NCI-H146 (cell line): Measurements from ENCODE around the gene PGS1.

Experiments used
- DNase-seq: peaks from one replicate; lab custom pipeline; 2025; lab: John Stamatoyannopoulos, UW

The PGS1 gene

DNA sequence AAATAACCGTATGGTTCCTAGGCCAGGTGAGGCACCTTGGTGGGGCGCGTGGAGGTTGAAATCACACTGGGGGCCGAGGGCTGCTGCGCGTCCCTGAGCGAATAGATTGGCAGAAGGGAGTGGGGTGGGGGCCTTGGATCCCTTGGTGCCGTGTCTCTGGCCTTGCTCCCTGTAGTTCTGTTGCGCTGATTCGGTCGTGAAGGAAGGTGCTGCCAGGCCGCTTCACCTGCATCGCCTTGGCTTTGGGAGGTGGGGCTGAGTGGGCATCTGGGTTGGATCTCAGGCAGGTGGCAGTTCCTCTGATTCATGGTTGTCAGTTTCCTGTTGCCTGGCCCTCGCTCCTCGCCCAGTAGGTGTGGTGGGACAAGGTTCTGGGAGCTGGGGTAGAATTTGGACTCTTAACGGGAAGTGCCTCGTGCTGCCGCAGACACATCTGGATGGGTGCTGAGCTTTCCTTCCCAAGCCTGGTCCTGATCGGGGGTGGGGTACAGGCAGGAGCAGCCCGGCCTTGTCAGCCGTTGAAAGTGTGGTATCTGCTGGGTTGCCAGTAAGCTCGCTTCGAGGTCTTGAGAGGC lies 30.1 kb downstream of the PGS1 start:
- DNase-seq = no peak

DNA sequence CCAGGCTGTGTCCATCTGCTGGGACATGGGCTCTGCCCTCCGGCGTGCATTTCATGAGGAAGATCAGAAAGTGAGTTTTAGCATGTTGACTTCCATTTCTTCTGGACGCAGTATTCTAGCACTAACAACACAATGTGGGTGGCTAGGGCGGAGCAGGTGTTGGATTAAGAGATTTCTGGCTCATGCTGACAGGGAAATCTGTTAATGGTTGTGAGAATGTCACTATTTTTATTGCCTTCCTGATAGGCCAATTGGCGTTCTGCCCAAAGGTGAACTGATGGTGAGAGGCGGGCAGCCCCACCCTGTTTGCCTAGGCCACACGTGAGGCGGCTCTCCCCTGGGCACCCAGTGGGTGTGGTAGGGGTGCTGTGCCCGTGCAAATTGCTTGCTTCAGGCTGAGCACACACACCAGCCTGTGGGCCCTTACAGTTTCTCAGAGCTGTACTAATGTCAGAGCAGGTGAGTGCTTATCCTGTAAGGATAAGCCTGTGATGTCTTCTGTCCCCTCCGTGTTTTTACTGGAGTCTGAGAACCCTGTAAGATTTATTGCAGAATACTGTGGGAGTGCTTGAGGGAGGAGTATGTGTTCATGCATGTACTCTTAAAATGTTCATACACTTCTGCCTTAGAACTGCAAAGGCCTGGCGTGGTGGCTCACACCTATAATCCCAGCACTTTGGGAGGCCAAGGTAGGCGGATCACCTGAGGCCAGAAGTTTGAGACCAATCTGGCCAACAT lies 30.9 kb downstream of the PGS1 start:
- peak; percentile 91 for DNase-seq

DNA sequence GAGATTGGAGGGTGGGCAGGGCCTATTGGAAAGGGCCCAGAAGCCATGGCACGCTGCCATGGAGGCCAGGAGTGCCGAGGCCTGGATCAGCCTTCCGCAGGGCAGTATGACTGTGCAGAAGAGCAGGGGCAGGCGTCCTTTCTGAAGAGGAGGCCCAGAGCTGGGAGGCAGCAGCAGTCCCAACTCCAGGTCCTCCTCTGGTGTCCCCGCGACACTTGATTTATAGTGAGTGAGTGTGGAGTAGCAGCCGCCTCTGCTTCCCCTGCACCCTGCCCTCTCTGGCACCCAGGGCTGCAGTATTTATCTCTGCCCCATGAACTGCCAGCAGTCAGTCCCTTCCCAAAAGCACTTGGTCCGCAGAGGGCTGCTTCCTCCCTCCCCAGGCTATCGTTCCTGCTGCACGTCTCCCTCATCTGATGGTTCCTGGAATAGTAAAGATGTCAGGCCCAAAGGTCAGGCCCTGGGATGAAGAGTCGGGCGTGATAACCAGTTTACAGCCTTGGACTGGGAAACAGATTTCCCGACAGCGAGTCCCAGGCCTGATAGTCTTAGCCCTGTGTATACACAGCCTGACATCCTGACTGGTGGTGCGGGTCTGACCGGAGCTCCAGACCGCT lies 32.9 kb downstream of the PGS1 start:
- DNase-seq = no peak

DNA sequence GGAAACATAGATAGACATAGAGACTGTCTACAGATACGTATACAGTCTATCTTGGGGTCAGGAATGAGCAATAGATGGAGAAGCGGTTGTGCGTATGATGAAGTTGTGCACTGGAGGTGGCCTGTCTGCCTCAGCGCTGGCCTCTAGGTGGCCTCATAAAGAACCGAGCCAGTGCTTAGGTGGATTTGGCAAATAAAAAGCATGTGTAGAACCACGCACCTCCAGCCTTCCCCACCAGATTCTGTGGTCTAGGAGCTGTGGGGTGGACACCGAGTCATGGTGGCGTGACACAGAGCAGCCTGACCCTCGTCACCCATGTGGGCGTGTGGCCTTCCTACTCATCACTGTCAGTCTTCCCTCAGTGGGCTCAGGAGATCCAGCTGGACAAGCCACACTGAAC lies 34.0 kb downstream of the PGS1 start:
- peak; percentile 25 for DNase-seq

DNA sequence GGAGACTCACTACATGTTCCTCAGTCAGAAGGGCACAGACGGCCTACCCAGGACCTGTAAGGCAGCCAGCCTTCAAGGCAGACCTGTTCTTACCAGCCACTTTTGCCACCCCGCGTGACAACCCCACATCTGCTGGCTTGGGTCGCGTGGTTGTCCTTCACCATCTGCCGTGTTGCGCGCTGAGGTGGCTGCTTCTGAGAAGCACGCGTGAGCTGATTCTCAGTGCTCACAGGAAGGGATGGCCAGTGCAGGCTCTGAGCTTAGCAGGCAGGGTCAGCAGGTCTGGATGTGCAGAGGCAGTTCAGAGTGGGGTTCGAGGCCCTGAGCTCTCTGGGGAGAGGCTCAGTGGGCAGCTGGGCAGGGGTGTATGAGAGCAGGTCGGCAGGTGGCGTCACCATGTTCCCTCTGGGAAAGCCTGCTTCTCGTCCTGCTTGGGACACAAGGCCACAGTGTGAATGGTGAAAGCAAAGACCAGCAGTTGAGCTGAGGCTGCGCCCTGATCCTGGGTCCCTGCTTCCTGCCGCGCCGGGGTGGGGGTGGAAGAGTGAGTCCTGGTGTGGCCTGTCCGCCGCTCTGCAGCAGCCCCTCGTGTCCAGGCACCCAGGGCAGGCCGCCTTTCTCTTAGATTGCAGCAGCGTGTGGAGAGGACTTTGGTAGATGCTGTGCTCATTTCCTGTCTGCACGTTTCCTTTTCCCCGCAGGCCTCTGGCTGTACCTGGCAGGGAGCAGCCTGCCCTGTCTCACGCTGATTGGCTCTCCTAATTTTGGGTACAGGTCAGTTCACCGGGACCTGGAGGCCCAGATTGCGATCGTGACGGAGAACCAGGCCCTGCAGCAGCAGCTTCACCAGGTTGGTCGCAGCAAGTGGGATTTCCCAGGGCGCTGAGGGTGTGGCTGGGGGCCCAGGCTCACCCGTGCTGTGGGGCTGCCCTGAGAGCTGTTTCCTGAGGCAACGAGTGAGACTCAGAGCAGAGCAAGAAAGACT lies 36.0 kb downstream of the PGS1 start:
- no peak for DNase-seq

DNA sequence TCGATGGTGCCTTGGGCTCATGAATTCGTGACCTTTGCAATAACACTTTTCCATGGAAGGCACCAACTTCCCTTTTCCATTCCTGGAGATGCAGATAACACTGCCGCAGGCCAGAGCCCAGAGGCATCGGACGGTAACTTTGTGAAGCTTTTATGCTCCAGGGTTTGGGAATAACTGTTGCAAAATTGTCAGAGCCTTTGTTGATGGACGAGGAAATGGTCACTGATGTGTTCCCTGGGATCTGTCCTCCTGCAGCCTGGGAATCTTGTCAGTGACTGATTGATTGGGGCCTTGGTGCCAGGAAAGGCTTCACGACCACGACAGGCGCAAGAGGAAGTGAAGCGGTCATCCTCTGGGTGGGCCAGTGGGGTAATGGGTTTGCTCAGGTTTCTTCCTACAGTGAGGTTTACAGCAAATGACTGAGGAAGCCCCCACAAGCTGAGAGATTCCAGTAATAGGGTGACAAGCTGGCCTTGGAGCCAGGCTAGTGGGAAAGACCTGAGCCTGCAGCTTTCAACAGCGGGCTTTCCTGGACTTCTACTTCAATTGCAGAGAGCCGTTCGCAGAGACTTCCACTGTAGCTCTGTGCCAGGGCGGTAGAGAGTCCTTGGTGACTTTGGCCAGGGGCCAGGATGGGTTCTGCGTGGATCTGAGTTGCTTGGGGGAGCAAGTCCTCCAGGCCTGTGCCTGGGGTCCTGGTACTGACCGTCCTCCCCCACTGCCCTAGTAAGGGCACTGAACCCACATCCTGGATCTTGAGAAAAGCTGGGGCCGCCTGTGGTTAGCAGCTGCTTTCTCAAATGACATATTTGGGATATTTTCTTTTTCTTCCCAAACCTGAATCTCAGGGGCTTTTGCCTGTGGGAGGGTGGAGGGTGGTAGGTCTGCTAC lies 37.6 kb downstream of the PGS1 start:
- no peak for DNase-seq

DNA sequence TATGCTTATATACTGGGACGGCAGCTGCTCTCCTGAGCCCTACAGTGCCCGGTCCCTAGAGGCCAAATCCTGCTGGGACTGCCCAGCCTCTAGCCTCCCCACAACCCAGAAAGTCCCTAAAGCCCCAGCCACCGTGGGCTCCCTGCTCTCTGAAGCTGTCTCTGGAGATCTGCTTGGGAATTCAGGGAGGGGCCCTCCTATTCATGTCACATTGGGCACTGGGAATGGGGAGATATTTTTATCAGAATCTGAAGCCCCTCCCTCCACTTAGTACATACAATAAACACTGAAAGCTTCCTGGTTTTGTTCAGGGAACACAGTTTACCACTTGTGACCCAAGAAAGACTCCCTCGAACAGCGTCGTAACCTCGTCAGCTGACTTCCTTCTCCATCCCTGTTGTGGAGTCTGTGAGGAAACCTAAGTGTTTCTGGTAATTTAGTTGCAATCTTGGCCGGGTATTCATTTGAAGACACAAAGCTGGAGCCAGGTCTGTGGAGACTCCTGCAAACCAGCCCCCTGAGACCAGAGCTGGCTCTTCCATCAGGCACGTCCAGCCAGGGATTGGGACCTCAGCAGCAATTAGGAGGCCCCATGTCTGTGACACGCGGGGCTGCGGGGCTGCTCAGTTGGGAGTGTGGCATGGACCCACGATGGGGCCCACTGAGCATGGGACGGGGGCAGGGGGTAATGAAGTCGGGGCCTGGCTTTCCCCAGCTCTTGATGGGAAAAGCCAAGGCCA lies 38.5 kb downstream of the PGS1 start:
- no peak for DNase-seq

DNA sequence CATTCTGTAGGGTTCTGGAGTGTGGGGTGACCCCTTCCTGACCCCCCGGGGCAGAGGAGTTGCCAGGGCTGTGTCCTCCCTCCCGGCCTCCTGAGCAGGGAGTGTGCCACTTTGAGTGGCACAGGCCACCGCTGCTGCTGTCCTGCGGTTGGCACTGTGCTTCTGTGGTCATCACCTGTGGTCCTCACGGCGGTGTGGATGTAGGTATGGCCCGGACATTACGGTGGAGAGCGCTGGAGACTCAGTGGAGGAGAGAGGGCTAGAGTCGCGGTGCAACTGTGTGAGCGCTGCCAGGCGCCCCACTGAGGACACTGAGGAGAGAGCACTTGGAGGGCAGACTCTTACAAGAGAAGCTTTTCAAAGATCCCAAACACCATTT lies 39.1 kb downstream of the PGS1 start:
- no peak for DNase-seq

DNA sequence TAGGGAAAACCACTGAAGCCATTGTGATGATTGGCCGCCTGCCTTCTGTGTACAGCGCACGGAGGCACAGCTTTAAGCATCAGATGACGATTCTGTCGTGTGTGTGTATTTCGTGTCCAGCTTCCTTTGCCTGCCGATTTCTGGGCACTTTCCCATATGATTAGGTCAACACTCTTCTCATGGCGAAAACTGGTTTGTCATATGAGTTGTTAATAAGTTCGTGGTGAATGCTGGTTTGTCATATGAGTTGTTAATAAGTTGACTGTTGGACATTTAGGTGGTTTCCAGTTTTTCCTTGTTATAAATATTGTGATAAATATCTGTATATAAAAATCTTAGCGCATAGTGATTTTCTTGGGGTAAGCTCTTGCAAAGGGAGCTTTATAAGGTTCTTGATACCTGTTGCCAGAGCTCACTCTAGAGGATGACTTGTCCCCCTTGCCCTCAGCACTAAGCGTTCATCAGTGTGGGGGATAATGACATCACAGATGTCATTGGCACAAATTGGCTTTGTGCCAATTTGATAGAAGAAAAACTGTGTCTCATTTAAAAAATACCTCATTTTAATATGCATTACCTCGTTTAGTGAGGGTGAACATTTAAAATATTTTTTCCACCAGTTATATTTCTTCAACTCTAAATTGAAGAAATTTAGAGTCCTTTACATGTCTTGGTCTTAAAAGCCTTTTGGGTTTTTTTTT lies 40.0 kb downstream of the PGS1 start:
- DNase-seq = no peak

DNA sequence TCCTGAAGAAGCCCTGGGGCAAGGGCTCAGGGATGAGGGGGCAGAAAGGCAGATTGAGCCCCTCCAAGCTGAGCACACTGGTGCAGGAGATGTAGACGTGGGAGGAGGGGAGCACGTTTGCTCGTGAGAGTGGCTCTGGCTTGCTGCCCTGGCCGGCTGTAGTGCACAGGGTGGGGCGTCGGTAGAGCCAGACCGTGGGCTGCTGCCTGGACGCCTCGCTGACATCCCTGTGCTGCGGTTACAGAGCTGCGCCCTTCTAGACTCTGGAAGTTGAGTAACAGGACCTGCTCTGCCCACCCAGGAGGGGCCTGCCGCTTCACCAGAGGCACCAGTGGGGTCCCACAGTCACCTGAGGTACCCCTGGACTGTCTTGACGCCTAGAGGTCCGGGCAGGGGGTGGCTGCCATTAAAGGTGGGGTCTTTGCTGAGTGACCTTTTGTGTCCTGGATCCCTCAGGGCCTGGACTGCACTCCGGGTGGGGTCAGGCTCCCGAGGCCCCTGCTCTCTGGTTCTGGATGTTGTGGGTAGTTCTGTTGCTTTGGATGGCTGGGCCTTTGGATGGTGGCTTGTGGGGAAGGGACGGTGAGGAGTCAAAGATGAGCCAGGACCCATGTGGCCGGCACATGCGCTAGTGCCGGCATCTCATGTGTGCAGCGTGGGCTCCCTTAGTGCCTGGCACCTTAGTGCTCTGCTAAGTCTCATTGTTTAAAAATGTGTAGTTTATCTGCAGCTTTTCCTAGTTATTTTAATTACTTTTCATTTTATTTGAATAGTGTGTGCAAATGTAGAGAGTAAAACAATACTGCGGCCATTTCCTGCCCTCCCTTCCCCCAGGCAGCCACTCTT lies 41.7 kb downstream of the PGS1 start:
- DNase-seq = no peak

DNA sequence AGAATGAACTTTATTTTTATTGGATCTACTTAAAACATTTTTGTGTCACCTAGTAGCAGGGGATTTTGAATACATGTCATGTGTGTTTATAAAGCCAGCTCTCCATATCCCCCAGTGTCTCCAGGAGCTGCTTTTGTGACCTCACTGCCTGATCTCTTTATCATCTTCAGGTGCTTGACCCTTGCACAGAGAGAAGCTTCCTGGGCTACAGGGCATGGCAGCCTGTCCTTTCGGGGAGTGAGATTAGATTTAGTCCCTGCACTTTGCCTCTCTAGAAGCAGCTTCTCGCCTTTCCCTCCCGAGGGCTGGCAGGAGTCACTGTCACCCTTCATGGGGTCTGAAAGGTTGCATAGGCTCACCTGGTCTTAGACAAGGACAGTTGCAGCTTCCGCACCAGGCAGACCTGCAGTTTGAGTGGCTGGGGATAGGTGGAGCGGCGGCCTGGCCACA lies 42.7 kb downstream of the PGS1 start:
- DNase-seq = no peak

DNA sequence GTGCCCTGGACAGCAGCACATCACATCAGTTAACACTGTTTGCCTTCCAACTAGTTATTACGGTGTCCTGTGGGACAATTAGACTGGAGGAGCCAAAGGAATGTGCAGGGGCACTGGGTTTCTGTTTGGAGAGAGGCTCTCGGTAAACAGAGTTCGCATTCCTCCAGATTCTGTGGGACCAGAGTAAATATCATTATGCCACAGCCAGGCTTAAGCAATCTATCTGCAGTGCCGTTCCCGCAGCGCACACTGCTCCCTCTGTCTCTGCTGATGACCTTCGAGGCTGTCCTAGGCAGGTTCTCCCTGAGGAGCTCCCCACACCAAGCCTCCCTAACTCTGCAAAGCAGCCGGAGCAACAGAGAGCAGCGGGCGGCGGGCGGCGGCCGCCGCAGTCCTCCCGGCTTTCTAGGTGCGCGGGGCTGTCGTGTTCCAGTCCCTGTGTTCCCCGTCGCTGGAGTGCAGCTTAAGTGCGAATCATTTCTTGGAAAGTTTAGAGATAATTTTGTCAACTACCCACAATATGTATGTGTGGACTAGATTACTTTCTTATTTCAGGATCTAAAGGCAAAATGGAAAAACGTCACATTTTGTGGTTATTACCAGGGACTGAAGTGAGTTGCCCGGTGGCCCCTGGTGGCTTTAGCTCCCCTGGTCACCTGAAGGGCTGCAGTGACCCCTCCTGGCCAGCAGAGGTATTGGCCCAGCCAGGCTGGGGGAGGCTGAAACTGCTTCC lies 43.3 kb downstream of the PGS1 start:
- DNase-seq = peak; percentile 56

DNA sequence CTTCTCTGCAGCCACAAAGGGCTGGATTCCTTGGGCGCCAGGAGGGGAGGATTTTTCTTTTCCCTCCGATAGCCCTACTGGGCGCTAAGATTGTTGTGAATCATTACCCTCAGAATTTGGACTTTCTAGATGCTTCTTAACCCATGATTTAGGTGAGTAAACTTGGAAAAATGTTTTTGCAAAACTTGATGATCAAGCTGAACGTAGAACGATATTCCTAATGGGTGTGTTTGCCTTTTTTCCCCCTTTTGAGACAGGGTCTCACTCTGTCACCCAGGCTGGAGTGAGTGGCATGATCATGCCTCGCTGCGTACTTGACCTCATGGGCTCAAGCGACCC lies 43.8 kb downstream of the PGS1 start:
- no peak for DNase-seq

DNA sequence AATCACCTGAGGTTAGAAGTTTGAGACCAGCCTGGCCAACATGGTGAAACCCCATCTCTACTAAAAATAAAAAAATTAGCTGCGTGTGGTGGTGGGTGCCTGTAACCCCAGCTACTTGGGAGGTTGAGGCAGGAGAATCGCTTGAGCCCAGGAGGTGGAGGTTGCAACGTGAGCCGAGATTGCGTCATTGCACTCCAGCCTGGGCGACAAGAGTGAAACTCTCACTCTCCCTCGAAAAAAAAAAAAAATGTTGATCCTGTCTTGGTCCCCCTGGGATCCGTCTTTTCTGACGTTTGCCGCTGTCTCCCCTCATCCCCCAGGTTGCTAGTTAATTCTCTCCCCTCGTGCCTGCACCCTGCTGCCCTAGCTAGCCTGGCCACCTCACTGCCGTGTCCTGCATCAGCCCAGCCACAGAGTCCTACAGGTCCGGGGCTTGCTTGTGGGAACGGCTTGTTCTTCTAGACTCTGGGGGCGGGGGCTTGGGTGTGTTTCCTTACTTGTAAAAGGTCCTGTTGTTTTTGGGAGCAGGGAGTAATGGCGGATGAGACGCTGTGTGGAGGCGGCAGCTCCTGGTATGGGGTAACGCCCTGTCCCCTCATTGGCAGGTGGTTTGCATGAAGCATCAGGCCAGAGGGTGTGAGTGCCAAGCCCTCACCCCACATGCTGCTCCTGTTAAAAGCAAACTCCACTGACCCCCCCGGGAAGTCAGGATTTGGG lies 44.6 kb downstream of the PGS1 start:
- no peak for DNase-seq

DNA sequence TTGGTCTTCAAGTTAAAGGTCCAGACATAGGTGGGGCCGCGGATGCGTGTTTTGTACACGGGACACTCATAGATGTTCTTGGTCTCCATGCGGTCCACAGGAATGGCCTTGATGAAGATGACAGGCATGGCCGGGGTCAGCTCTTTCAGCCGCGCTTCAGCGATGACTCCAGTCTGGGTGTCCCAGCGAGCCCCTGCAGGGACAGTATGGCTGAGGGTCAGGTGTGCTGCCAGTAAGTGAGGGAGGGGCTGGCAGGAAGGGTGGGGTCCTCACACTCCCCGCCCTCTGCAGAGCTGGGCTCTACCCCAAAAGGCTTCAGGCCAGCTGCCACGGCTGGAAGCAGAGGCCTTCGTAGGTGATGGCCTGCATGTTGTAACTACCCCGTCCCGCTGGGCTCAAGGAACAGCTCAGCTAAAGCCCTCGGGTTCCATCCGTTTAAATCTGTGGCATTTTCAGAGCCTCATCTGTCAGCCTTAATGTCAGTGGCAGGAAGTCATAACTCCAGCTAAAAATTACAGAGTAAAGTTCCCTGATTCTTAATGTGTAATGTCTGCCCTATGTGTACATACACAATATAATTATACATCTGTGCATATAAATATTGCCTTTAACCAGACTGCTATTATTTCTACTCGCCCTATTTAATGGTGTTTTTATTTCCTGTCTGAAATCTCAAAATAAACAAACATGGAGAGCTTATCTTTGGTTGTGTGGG lies 45.7 kb downstream of the PGS1 start:
- DNase-seq = no peak

DNA sequence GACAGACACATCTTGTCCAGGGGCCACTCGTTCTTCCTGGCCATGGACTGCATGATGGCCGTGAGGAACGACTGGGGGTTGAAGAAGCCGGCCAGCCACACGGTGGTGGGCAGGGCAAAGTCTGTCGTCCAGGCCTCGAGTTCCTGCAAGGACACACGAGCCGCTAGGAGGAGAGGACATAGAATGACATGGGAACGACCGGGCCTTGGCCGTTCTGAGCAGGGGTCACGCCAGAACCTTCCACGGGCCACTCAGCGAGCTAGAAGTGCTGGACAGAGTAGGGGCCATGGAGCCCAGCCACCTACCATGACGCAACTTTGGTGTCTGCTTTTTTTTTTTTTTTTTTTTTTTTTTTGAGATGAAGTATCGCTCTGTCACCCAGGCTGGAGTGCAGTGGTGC lies 47.0 kb downstream of the PGS1 start:
- no peak for DNase-seq

DNA sequence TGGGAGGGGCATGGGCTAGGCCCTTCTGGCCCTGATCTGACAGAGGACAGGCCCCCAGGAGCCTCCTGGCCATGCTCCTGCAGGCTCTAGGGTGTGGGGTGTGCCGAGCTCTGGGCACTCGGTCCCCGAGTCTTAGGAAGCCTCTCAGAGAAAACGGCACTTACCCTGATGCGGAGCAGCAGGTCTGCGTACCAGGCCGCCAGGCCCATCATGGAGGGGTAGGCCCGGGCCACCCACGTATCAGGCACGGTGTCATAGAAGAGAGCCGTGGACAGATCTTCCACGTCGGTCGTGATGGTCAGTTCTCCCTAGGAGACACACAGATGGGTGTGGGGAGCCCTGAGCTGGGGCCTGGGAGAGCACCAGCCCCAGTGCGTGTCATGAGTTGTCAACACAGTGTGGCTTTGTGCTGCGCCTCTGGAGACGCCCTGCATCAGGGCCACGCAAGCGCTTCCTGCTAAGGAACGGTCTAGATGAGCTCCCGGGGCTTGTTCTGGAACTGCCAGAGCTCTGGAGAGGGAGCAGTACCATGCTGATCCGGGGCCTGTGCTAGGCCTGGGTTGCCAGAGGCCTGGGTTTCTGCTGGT lies 47.9 kb downstream of the PGS1 start:
- DNase-seq = no peak
